K562 (cell line): ENCODE results near the gene ABAT. TPM values are rescaled to one million over a fixed set of nuclear protein-coding genes. Genes with fewer than 3 reads are reported as not detected.

Experiments used
- CBX2 ChIP-seq: fragments of 200-600 bp; sonication (generic); IDR thresholded peaks from one replicate; pipeline ENCODE4 v1.6.1; 2012; ENCODE audit warnings: mild to moderate bottlenecking, low read length, inconsistent platforms; ENCODE audit not compliant: insufficient read depth, poor library complexity, severe bottlenecking
- CREM ChIP-seq: IDR thresholded peaks from 2 replicates; pipeline ENCODE4 v1.6.1; 2014; ENCODE audit warnings: antibody characterized with exemption, low read depth
- HDAC6 ChIP-seq: IDR thresholded peaks from 2 replicates; pipeline ENCODE4 v1.6.1; 2012; ENCODE audit warnings: low read depth, mild to moderate bottlenecking, control low read depth, inconsistent platforms, low read length, moderate library complexity
- IFI16 ChIP-seq: fragments of 250-450 bp; sonication (Bioruptor Pico); IDR thresholded peaks from 2 replicates; pipeline ENCODE4 v2.1.2; 2022; ENCODE audit warnings: mild to moderate bottlenecking, inconsistent platforms
- NRF1 ChIP-seq, 2 experiments: fragments of 450-650 bp; IDR thresholded peaks in 1 of 2; conservative IDR thresholded peaks in 1 of 2; 2 replicates each; pipeline ENCODE4 v1.6.1; 2014; ENCODE audit warnings: mild to moderate bottlenecking in 2 of 2
- SMARCE1 ChIP-seq: fragments of 450-650 bp; IDR thresholded peaks from 2 replicates; pipeline ENCODE4 v1.7.1; 2016; ENCODE audit warnings: mild to moderate bottlenecking
- ZBTB1 ChIP-seq: sonication (generic); formaldehyde crosslinking; IDR thresholded peaks from 2 replicates; pipeline ENCODE4 v1.8.1; 2023; ENCODE audit warnings: missing genetic modification reagents, low read depth, mild to moderate bottlenecking, borderline replicate concordance
- ZNF311 ChIP-seq: fragments of 250-450 bp; sonication (Bioruptor Pico); IDR thresholded peaks from 2 replicates; pipeline ENCODE4 v1.4.0; 2020; ENCODE audit warnings: mild to moderate bottlenecking, moderate library complexity
- ZNF408 ChIP-seq: fragments of 250-450 bp; sonication (Bioruptor Pico); IDR thresholded peaks from 2 replicates; pipeline ENCODE4 v1.4.0; 2020; ENCODE audit warnings: low read depth, mild to moderate bottlenecking, moderate library complexity
- ZNF561 ChIP-seq: fragments of 450-650 bp; formaldehyde crosslinking; conservative IDR thresholded peaks from 2 replicates; pipeline ENCODE4 v1.4.0; 2020; ENCODE audit warnings: mild to moderate bottlenecking, moderate library complexity
- ZNF57 ChIP-seq: fragments of 450-650 bp; formaldehyde crosslinking; IDR thresholded peaks from 2 replicates; pipeline ENCODE4 v1.4.0; 2020; ENCODE audit warnings: mild to moderate bottlenecking, moderate library complexity
- polyA plus RNA-seq, 8 experiments: library from polyadenylated mRNA; depleted of rRNA in 4 of 8; stranded (reverse) in 5 of 8; unstranded in 3 of 8; fragments of >200 nt; fragmentation: Nextera tagmentation in 2 of 8; fragmentation: Illumina TruSeq in 1 of 8; extraction: Ambion mirVana in 2 of 8; extraction: Trizol in 1 of 8; gene quantifications; 2 replicates each; pipeline versions ENCODE4 v1.2.1 to v1.2.3, GENCODE V29; 2011 to 2014; ENCODE audit warnings: inconsistent platforms in 1 of 8, missing spikeins in 1 of 8
- total RNA-seq, 7 experiments: library from RNA; depleted of rRNA in 6 of 7; stranded (reverse); fragments of >200 nt in 6 of 7; fragmentation: Illumina TruSeq in 2 of 7; extraction: Trizol in 2 of 7; gene quantifications; 2 replicates each; pipeline versions ENCODE4 v1.2.1 to v1.2.3, GENCODE V29; 2011 to 2021; ENCODE audit warnings: low replicate concordance in 1 of 7
- TF ChIP-seq, protein P1 (sequence below), 2 experiments: fragments of 450-650 bp; IDR thresholded peaks; 2 replicates each; pipeline ENCODE4 v1.6.1; 2018; ENCODE audit warnings: mild to moderate bottlenecking in 2 of 2, low read depth in 1 of 2; ENCODE audit not compliant: partially characterized antibody in 2 of 2
- TF ChIP-seq, protein P2 (sequence below), 2 experiments: fragments of 450-650 bp; IDR thresholded peaks; 2 replicates each; pipeline ENCODE4 v1.6.1; 2016
- TF ChIP-seq, protein P3 (sequence below): fragments of 150-350 bp; conservative IDR thresholded peaks from 2 replicates; pipeline ENCODE4 v1.6.1; 2014; ENCODE audit warnings: low read length
- TF ChIP-seq, protein P4 (sequence below): fragments of 150-350 bp; IDR thresholded peaks from 2 replicates; pipeline ENCODE4 v1.6.1; 2014; ENCODE audit warnings: low read depth, mild to moderate bottlenecking, low read length, borderline replicate concordance

The ABAT gene
- total and polyA plus RNA-seq, 9 of the 15 experiments (the other 6 are each of a cell fraction or from before 2014, with no cell fraction given): 0.01 to 0.49 (median 0.10) TPM

DNA sequence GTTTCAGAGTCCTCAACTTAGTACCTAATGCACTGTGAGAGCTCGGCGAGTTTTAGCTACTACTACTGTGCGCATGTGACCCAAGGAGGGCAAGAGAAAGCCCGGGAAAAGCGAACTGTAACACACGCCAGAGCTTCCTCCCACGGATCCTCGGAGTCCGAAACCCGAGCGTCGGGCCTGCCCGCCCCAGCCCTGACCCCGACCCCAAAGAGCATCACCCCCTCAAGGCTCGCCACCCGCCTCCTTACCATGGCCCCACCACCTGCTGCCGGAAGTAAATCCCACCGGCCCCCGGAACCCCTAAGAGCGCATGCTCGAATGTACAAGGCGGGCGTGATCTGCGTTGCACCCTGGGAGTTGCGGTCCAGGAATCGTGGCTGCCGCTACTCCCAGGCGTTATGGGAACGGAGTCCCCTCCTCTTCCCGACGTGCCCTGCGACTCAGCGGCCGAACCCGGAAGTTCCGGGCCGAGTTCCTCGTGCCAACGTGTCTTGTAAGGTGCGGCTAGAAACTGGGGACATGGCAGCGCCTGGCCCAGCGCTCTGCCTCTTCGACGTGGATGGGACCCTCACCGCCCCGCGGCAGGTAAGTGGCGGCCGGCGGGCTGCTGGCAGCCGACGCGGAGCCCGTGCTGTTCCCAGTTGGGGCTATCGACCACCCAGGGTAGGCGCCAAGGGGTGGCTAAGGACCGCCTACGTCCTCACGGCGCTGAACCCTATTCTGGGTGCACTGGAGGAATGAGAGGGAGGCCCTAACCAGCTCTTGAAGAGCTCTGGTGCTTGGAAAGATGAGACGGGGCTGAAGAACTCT is 123.2 kb downstream of the ABAT start, which contains the start of the genes PMM2 and TMEM186 (continued):
- TF ChIP-seq, protein P1, sequence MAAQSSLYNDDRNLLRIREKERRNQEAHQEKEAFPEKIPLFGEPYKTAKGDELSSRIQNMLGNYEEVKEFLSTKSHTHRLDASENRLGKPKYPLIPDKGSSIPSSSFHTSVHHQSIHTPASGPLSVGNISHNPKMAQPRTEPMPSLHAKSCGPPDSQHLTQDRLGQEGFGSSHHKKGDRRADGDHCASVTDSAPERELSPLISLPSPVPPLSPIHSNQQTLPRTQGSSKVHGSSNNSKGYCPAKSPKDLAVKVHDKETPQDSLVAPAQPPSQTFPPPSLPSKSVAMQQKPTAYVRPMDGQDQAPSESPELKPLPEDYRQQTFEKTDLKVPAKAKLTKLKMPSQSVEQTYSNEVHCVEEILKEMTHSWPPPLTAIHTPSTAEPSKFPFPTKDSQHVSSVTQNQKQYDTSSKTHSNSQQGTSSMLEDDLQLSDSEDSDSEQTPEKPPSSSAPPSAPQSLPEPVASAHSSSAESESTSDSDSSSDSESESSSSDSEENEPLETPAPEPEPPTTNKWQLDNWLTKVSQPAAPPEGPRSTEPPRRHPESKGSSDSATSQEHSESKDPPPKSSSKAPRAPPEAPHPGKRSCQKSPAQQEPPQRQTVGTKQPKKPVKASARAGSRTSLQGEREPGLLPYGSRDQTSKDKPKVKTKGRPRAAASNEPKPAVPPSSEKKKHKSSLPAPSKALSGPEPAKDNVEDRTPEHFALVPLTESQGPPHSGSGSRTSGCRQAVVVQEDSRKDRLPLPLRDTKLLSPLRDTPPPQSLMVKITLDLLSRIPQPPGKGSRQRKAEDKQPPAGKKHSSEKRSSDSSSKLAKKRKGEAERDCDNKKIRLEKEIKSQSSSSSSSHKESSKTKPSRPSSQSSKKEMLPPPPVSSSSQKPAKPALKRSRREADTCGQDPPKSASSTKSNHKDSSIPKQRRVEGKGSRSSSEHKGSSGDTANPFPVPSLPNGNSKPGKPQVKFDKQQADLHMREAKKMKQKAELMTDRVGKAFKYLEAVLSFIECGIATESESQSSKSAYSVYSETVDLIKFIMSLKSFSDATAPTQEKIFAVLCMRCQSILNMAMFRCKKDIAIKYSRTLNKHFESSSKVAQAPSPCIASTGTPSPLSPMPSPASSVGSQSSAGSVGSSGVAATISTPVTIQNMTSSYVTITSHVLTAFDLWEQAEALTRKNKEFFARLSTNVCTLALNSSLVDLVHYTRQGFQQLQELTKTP (IDR thresholded peaks at IDR 0.05; ENCODE audit: low read depth in 1 of 2, partially characterized antibody in 2 of 2): peak in 1 of 2 experiments; percentile 94
- TF ChIP-seq ZNF311 (CRISPR knock-in tag): no peak
- no peak for TF ChIP-seq IFI16 (CRISPR knock-in tag)
- no peak for TF ChIP-seq HDAC6
- TF ChIP-seq NRF1 (conservative IDR thresholded peaks at IDR 0.05 in 1 of 2, IDR thresholded peaks at IDR 0.05 in 1 of 2): peak; percentile 83 to 87
- TF ChIP-seq, protein P2, sequence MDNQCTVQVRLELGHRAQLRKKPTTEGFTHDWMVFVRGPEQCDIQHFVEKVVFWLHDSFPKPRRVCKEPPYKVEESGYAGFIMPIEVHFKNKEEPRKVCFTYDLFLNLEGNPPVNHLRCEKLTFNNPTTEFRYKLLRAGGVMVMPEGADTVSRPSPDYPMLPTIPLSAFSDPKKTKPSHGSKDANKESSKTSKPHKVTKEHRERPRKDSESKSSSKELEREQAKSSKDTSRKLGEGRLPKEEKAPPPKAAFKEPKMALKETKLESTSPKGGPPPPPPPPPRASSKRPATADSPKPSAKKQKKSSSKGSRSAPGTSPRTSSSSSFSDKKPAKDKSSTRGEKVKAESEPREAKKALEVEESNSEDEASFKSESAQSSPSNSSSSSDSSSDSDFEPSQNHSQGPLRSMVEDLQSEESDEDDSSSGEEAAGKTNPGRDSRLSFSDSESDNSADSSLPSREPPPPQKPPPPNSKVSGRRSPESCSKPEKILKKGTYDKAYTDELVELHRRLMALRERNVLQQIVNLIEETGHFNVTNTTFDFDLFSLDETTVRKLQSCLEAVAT (IDR thresholded peaks at IDR 0.05): no peak
- no peak for TF ChIP-seq CBX2
- no peak for TF ChIP-seq ZNF561 (CRISPR knock-in tag)
- peak; percentile 80; the same call in 1 of the 2 replicates for TF ChIP-seq ZBTB1
- no peak for TF ChIP-seq ZNF57 (CRISPR knock-in tag)
- TF ChIP-seq ZNF408: no peak
- no peak for TF ChIP-seq SMARCE1
- TF ChIP-seq, protein P3, sequence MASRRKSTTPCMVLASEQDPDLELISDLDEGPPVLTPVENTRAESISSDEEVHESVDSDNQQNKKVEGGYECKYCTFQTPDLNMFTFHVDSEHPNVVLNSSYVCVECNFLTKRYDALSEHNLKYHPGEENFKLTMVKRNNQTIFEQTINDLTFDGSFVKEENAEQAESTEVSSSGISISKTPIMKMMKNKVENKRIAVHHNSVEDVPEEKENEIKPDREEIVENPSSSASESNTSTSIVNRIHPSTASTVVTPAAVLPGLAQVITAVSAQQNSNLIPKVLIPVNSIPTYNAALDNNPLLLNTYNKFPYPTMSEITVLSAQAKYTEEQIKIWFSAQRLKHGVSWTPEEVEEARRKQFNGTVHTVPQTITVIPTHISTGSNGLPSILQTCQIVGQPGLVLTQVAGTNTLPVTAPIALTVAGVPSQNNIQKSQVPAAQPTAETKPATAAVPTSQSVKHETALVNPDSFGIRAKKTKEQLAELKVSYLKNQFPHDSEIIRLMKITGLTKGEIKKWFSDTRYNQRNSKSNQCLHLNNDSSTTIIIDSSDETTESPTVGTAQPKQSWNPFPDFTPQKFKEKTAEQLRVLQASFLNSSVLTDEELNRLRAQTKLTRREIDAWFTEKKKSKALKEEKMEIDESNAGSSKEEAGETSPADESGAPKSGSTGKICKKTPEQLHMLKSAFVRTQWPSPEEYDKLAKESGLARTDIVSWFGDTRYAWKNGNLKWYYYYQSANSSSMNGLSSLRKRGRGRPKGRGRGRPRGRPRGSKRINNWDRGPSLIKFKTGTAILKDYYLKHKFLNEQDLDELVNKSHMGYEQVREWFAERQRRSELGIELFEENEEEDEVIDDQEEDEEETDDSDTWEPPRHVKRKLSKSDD: no peak
- TF ChIP-seq, protein P4, sequence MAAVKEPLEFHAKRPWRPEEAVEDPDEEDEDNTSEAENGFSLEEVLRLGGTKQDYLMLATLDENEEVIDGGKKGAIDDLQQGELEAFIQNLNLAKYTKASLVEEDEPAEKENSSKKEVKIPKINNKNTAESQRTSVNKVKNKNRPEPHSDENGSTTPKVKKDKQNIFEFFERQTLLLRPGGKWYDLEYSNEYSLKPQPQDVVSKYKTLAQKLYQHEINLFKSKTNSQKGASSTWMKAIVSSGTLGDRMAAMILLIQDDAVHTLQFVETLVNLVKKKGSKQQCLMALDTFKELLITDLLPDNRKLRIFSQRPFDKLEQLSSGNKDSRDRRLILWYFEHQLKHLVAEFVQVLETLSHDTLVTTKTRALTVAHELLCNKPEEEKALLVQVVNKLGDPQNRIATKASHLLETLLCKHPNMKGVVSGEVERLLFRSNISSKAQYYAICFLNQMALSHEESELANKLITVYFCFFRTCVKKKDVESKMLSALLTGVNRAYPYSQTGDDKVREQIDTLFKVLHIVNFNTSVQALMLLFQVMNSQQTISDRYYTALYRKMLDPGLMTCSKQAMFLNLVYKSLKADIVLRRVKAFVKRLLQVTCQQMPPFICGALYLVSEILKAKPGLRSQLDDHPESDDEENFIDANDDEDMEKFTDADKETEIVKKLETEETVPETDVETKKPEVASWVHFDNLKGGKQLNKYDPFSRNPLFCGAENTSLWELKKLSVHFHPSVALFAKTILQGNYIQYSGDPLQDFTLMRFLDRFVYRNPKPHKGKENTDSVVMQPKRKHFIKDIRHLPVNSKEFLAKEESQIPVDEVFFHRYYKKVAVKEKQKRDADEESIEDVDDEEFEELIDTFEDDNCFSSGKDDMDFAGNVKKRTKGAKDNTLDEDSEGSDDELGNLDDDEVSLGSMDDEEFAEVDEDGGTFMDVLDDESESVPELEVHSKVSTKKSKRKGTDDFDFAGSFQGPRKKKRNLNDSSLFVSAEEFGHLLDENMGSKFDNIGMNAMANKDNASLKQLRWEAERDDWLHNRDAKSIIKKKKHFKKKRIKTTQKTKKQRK: no peak
- TF ChIP-seq CREM: peak; percentile 86
